Measurements from ENCODE around the gene APH1B. TPM values are rescaled to one million over a fixed set of nuclear protein-coding genes. Genes with fewer than 3 reads are reported as not detected.

APH1B gene
- total and polyA plus RNA-seq, 9 of the 15 experiments (the other 6 are each of a cell fraction or from before 2014, with no cell fraction given) = 5.1 to 9.7 (median 7.0) TPM

- 73% methylated on average over 5 of the region's 5 CpGs for WGBS (ENCODE audit: insufficient coverage, low coverage, missing lambda C conversion rate)
- ATAC-seq (peak; percentile 47), FAIRE-seq (no peak), DNase-seq (ENCODE audit: extremely low read depth in 1 of 4, low spot score in 3 of 4) (no peak)
- Histone ChIP-seq H3K36me3 (ENCODE audit: control insufficient read depth, insufficient read depth, low read length) (0 out of 3 replicates have a peak, but pooled peaks cover 10% of the 10 kb centered on the region), H3K9me1 (ENCODE audit: control insufficient read depth, insufficient read depth, low read length) (no peaks in the 10 kb centered on the region), H3K79me2 (ENCODE audit: control insufficient read depth, insufficient read depth, low read length) (peaks cover 63% of the 10 kb centered on the region), H3K27me3 (ENCODE audit: control insufficient read depth in 2 of 2, insufficient read depth in 2 of 2, low read length in 2 of 2) (no peaks in the 10 kb centered on the region), H3K4me3 (no peak overlapping the region), H3K27ac (ENCODE audit: extremely low read depth, low read depth, low read length) (peak overlapping the region; percentile 8; the same call in 1 of the 3 replicates), H4K20me1 (replicated peaks; ENCODE audit: control insufficient read depth, insufficient read depth, low read length) (no peaks in the 10 kb centered on the region), H3K9me3 (replicated peaks; ENCODE audit: control insufficient read depth, insufficient read depth, low read depth, low read length) (no peaks in the 10 kb centered on the region), H3K4me1 (replicated peaks in 1 of 2; ENCODE audit: control insufficient read depth in 2 of 2, insufficient read depth in 2 of 2, low read length in 2 of 2) (peaks cover 7 to 18% of the 10 kb centered on the region in 2 experiments), H2AFZ (ENCODE audit: low read depth, low read length) (no peak overlapping the region), H3K9ac (ENCODE audit: insufficient read depth in 1 of 2, low read depth in 2 of 2, low read length in 2 of 2) (peak overlapping the region in 1 of 2 experiments; percentile 78; a peak in 1 of 4 replicates), H3K4me2 (ENCODE audit: insufficient read depth, low read length) (no peak overlapping the region)
- CTCF ChIA-PET (ENCODE audit: low intra/inter-chr PET ratio) = no interaction called here
- BruUV-seq (replicated peaks) = no TSS peak
- intact Hi-C loops (cut with micrococcal nuclease) (no loop called here), in situ Hi-C loops (cut with MboI) (no loop called here)
- POLR2A ChIA-PET = interaction anchor here (1.5 kb wide), 1 partner anchor 32 kb away, joined by 4 read pairs; no protein-coding TSS in a partner anchor
- TF ChIP-seq, protein P1, sequence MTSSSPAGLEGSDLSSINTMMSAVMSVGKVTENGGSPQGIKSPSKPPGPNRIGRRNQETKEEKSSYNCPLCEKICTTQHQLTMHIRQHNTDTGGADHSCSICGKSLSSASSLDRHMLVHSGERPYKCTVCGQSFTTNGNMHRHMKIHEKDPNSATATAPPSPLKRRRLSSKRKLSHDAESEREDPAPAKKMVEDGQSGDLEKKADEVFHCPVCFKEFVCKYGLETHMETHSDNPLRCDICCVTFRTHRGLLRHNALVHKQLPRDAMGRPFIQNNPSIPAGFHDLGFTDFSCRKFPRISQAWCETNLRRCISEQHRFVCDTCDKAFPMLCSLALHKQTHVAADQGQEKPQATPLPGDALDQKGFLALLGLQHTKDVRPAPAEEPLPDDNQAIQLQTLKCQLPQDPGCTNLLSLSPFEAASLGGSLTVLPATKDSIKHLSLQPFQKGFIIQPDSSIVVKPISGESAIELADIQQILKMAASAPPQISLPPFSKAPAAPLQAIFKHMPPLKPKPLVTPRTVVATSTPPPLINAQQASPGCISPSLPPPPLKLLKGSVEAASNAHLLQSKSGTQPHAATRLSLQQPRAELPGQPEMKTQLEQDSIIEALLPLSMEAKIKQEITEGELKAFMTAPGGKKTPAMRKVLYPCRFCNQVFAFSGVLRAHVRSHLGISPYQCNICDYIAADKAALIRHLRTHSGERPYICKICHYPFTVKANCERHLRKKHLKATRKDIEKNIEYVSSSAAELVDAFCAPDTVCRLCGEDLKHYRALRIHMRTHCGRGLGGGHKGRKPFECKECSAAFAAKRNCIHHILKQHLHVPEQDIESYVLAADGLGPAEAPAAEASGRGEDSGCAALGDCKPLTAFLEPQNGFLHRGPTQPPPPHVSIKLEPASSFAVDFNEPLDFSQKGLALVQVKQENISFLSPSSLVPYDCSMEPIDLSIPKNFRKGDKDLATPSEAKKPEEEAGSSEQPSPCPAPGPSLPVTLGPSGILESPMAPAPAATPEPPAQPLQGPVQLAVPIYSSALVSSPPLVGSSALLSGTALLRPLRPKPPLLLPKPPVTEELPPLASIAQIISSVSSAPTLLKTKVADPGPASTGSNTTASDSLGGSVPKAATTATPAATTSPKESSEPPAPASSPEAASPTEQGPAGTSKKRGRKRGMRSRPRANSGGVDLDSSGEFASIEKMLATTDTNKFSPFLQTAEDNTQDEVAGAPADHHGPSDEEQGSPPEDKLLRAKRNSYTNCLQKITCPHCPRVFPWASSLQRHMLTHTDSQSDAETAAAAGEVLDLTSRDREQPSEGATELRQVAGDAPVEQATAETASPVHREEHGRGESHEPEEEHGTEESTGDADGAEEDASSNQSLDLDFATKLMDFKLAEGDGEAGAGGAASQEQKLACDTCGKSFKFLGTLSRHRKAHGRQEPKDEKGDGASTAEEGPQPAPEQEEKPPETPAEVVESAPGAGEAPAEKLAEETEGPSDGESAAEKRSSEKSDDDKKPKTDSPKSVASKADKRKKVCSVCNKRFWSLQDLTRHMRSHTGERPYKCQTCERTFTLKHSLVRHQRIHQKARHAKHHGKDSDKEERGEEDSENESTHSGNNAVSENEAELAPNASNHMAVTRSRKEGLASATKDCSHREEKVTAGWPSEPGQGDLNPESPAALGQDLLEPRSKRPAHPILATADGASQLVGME (CRISPR knock-in tag; IDR thresholded peaks at IDR 0.05) = no peak
- no peak for TF ChIP-seq PREB (CRISPR knock-in tag; IDR thresholded peaks at IDR 0.05)
- TF ChIP-seq SAP30 (IDR thresholded peaks at IDR 0.05; ENCODE audit: borderline replicate concordance, insufficient read depth, low read depth, low read length, poor library complexity, severe bottlenecking) = no peak
- TF ChIP-seq THRA (IDR thresholded peaks at IDR 0.05) = no peak
- no peak for TF ChIP-seq SP2 (IDR thresholded peaks at IDR 0.05; ENCODE audit: extremely low read depth, low read depth, low read length, poor library complexity, severe bottlenecking)
- no peak for TF ChIP-seq ZNF263 (CRISPR knock-in tag; IDR thresholded peaks at IDR 0.05; ENCODE audit: borderline replicate concordance)
- TF ChIP-seq CBFA2T2 (conservative IDR thresholded peaks at IDR 0.05) = no peak
- no peak for TF ChIP-seq CEBPB (tag; IDR thresholded peaks at IDR 0.05)
- no peak for TF ChIP-seq TRIM28 (IDR thresholded peaks at IDR 0.05)
- TF ChIP-seq MCM7 (IDR thresholded peaks at IDR 0.05) = no peak
- TF ChIP-seq CHD2 (IDR thresholded peaks at IDR 0.05; ENCODE audit: low read depth, low read length) = no peak
- no peak for TF ChIP-seq CCAR2 (IDR thresholded peaks at IDR 0.05; ENCODE audit: low read depth, low read length)
- no peak for TF ChIP-seq YY1 (IDR thresholded peaks at IDR 0.05; ENCODE audit: borderline replicate concordance in 1 of 3, control insufficient read depth in 1 of 3, extremely low read depth in 1 of 3, insufficient read depth in 3 of 3, insufficient read length in 1 of 3, insufficient replicate concordance in 2 of 3, low read depth in 1 of 3, low read length in 2 of 3)
- TF ChIP-seq HNRNPK (IDR thresholded peaks at IDR 0.05; ENCODE audit: low read depth, low read length, poor library complexity, severe bottlenecking) = no peak
Observed at GRCh38 chr15:63234451-63234870, 42.9 kb upstream of the APH1B start.
